ENCODE data around the gene PGBD1.

- TF ChIP-seq, protein P1, sequence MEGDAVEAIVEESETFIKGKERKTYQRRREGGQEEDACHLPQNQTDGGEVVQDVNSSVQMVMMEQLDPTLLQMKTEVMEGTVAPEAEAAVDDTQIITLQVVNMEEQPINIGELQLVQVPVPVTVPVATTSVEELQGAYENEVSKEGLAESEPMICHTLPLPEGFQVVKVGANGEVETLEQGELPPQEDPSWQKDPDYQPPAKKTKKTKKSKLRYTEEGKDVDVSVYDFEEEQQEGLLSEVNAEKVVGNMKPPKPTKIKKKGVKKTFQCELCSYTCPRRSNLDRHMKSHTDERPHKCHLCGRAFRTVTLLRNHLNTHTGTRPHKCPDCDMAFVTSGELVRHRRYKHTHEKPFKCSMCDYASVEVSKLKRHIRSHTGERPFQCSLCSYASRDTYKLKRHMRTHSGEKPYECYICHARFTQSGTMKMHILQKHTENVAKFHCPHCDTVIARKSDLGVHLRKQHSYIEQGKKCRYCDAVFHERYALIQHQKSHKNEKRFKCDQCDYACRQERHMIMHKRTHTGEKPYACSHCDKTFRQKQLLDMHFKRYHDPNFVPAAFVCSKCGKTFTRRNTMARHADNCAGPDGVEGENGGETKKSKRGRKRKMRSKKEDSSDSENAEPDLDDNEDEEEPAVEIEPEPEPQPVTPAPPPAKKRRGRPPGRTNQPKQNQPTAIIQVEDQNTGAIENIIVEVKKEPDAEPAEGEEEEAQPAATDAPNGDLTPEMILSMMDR (IDR thresholded peaks at IDR 0.05), result no peak
- TF ChIP-seq EZH2 (IDR thresholded peaks at IDR 0.05; ENCODE audit: borderline replicate concordance, insufficient read depth, low read depth, low read length, poor library complexity, severe bottlenecking), result no peak
Measured at GRCh38 chr6:28252009-28252975, 29.1 kb upstream of the PGBD1 start, which contains the start of gene ZKSCAN4.

All from B cell (primary cell).